Measurements from ENCODE around the gene BATF3. TPM values are rescaled to one million over a fixed set of nuclear protein-coding genes. Genes with fewer than 3 reads are reported as not detected.
A peak's percentile ranks its signal among the peaks of the same experiment; 100 is the strongest.

The BATF3 gene
- total and polyA plus RNA-seq, 9 of the 15 experiments (the other 6 are each of a cell fraction or from before 2014, with no cell fraction given): 0.40 to 3.8 (median 2.0) TPM

DNA sequence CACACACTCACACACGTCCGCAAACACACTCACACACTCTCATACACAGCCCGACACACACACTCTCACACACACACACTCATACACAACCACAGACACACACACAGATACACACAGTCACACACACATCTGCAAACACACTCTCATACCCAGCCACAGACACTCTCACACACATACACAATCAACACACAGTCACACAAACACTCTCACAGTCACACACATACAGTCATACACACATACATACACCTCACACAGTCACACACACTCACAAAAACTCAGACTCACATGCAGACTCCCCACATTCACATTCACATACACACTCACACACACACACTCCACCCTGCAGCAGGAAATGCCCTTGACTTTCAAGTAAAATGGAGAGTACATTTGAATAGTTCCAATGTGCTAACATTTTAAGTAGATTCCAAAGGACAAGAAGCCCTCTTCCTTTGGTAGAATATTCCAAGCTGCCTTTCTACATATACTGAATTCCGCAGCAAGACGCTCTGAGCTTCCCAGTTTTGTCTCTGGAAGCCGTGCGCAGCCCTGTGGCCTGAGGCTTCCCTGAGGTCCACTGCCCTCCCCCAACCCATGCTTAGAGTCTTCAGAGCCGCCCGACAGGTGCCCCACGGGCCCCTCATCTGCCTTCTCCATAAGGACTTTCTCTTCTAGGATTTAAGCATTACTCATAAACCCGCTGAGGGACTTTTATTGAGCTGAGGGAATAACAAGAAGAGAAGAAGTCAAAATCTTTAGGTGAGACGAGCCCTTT, 9.7 kb downstream of the BATF3 start (continued):
- TF ChIP-seq, protein P1, sequence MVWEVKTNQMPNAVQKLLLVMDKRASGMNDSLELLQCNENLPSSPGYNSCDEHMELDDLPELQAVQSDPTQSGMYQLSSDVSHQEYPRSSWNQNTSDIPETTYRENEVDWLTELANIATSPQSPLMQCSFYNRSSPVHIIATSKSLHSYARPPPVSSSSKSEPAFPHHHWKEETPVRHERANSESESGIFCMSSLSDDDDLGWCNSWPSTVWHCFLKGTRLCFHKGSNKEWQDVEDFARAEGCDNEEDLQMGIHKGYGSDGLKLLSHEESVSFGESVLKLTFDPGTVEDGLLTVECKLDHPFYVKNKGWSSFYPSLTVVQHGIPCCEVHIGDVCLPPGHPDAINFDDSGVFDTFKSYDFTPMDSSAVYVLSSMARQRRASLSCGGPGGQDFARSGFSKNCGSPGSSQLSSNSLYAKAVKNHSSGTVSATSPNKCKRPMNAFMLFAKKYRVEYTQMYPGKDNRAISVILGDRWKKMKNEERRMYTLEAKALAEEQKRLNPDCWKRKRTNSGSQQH (CRISPR knock-in tag; IDR thresholded peaks at IDR 0.05): 0 out of 2 replicates have a peak, but pooled peaks have one; percentile 53
- TF ChIP-seq, protein P2, sequence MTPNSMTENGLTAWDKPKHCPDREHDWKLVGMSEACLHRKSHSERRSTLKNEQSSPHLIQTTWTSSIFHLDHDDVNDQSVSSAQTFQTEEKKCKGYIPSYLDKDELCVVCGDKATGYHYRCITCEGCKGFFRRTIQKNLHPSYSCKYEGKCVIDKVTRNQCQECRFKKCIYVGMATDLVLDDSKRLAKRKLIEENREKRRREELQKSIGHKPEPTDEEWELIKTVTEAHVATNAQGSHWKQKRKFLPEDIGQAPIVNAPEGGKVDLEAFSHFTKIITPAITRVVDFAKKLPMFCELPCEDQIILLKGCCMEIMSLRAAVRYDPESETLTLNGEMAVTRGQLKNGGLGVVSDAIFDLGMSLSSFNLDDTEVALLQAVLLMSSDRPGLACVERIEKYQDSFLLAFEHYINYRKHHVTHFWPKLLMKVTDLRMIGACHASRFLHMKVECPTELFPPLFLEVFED (CRISPR knock-in tag; conservative IDR thresholded peaks at IDR 0.05): 0 out of 2 replicates have a peak, but pooled peaks have one; percentile 63
- no peak for TF ChIP-seq BRD9 (IDR thresholded peaks at IDR 0.05; ENCODE audit: low read depth, partially characterized antibody)
- TF ChIP-seq, protein P3, sequence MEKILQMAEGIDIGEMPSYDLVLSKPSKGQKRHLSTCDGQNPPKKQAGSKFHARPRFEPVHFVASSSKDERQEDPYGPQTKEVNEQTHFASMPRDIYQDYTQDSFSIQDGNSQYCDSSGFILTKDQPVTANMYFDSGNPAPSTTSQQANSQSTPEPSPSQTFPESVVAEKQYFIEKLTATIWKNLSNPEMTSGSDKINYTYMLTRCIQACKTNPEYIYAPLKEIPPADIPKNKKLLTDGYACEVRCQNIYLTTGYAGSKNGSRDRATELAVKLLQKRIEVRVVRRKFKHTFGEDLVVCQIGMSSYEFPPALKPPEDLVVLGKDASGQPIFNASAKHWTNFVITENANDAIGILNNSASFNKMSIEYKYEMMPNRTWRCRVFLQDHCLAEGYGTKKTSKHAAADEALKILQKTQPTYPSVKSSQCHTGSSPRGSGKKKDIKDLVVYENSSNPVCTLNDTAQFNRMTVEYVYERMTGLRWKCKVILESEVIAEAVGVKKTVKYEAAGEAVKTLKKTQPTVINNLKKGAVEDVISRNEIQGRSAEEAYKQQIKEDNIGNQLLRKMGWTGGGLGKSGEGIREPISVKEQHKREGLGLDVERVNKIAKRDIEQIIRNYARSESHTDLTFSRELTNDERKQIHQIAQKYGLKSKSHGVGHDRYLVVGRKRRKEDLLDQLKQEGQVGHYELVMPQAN (IDR thresholded peaks at IDR 0.05; ENCODE audit: borderline replicate concordance): no peak
- peak in 1 of 2 experiments; percentile 66; a peak in 2 of 4 replicates for TF ChIP-seq TRIM24 (IDR thresholded peaks at IDR 0.05)
- TF ChIP-seq NRF1 (conservative IDR thresholded peaks at IDR 0.05 in 1 of 2, IDR thresholded peaks at IDR 0.05 in 1 of 2): no peak; a peak in 1 of 4 replicates
- TF ChIP-seq KLF10 (CRISPR knock-in tag; IDR thresholded peaks at IDR 0.05): no peak
- no peak for TF ChIP-seq MECOM (CRISPR knock-in tag; IDR thresholded peaks at IDR 0.05)
- no peak for TF ChIP-seq PHF20 (IDR thresholded peaks at IDR 0.05; ENCODE audit: partially characterized antibody)
- no peak for TF ChIP-seq MAFK (IDR thresholded peaks at IDR 0.05; ENCODE audit: low read length)
- TF ChIP-seq CBX5 (IDR thresholded peaks at IDR 0.05; ENCODE audit: borderline replicate concordance, low read depth): no peak
- TF ChIP-seq PML (IDR thresholded peaks at IDR 0.05; ENCODE audit: low read length): no peak
- peak; percentile 69; the same call in 1 of the 2 replicates for TF ChIP-seq TSC22D4 (tag; IDR thresholded peaks at IDR 0.05)
- TF ChIP-seq, protein P4, sequence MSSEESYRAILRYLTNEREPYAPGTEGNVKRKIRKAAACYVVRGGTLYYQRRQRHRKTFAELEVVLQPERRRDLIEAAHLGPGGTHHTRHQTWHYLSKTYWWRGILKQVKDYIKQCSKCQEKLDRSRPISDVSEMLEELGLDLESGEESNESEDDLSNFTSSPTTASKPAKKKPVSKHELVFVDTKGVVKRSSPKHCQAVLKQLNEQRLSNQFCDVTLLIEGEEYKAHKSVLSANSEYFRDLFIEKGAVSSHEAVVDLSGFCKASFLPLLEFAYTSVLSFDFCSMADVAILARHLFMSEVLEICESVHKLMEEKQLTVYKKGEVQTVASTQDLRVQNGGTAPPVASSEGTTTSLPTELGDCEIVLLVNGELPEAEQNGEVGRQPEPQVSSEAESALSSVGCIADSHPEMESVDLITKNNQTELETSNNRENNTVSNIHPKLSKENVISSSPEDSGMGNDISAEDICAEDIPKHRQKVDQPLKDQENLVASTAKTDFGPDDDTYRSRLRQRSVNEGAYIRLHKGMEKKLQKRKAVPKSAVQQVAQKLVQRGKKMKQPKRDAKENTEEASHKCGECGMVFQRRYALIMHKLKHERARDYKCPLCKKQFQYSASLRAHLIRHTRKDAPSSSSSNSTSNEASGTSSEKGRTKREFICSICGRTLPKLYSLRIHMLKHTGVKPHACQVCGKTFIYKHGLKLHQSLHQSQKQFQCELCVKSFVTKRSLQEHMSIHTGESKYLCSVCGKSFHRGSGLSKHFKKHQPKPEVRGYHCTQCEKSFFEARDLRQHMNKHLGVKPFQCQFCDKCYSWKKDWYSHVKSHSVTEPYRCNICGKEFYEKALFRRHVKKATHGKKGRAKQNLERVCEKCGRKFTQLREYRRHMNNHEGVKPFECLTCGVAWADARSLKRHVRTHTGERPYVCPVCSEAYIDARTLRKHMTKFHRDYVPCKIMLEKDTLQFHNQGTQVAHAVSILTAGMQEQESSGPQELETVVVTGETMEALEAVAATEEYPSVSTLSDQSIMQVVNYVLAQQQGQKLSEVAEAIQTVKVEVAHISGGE (CRISPR knock-in tag; IDR thresholded peaks at IDR 0.05): no peak
- TF ChIP-seq ELF4 (CRISPR knock-in tag; IDR thresholded peaks at IDR 0.05): 0 out of 2 replicates have a peak, but pooled peaks have one; percentile 59
- TF ChIP-seq HLTF (IDR thresholded peaks at IDR 0.05): peak; percentile 42; the same call in 1 of the 2 replicates
- TF ChIP-seq, protein P5, sequence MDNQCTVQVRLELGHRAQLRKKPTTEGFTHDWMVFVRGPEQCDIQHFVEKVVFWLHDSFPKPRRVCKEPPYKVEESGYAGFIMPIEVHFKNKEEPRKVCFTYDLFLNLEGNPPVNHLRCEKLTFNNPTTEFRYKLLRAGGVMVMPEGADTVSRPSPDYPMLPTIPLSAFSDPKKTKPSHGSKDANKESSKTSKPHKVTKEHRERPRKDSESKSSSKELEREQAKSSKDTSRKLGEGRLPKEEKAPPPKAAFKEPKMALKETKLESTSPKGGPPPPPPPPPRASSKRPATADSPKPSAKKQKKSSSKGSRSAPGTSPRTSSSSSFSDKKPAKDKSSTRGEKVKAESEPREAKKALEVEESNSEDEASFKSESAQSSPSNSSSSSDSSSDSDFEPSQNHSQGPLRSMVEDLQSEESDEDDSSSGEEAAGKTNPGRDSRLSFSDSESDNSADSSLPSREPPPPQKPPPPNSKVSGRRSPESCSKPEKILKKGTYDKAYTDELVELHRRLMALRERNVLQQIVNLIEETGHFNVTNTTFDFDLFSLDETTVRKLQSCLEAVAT (IDR thresholded peaks at IDR 0.05): 0 out of 4 replicates have a peak, but pooled peaks have one; percentile 43 to 49
- TF ChIP-seq EHMT2 (IDR thresholded peaks at IDR 0.05): 0 out of 2 replicates have a peak, but pooled peaks have one; percentile 39
